Sciatic nerve (tissue), 2 donors: Measurements from ENCODE around the gene SGSM1. TPM values are rescaled to one million over a fixed set of nuclear protein-coding genes. Genes with fewer than 3 reads are reported as not detected.
"Not testable (repeated sequence)": the region's sequence is repeated elsewhere in the genome, so short reads cannot be mapped to it uniquely, and the experiment has no call there.

ENCODE experiments used
- ATAC-seq: fragments of 200-7000 bp; cut with Tn5 transposase; one replicate; pipeline ENCODE4 v1.9.1; 2020; ENCODE audit warnings: mild to moderate bottlenecking, moderate library complexity
- DNase-seq: peaks from one replicate; pipeline ENCODE4 v3.0.0-alpha.2; 2020; ENCODE audit warnings: low spot score
- intact Hi-C: fragments of 100-400 bp; cut with DNase I; formaldehyde crosslinking; loops from one replicate; pipeline ENCODE4 v1.14.2; 2022
- total RNA-seq: library from RNA; stranded (reverse); fragmentation: NEBNext Ultra II Directional; extraction: Animal tissue kit (Norgen Biotek cat#: 25700); gene quantifications from one replicate; pipeline ENCODE4 v1.2.1, GENCODE V29; 2021
- donor health status: DM: no; HTN: no; CAD: no.
- donor health status: DM: no; HTN: no; CAD: no.

Gene SGSM1
- total RNA-seq, 1 donor from 2014 or later = 2.9 TPM

- intact Hi-C loops = no loop called here
- no peak for ATAC-seq
- DNase-seq = no peak
Observed at GRCh38 chr22:24831687-24832086, 25.7 kb downstream of the SGSM1 start.

GRCh38 chr22:24833881-24834495, 28.0 kb downstream of the SGSM1 start:
- DNase-seq (no peak), ATAC-seq (no peak)

GRCh38 chr22:24834845-24835570, 29.0 kb downstream of the SGSM1 start:
- ATAC-seq (no peak), DNase-seq (no peak)
- intact Hi-C loops = no loop called here

More at GRCh38 chr22:24833881-24834495, 28.0 kb downstream of the SGSM1 start:
- intact Hi-C loops = no loop called here

- DNase-seq (no peak), ATAC-seq (no peak)
- intact Hi-C loops = no loop called here
Observed at GRCh38 chr22:24836282-24836681, 30.3 kb downstream of the SGSM1 start.

DNA sequence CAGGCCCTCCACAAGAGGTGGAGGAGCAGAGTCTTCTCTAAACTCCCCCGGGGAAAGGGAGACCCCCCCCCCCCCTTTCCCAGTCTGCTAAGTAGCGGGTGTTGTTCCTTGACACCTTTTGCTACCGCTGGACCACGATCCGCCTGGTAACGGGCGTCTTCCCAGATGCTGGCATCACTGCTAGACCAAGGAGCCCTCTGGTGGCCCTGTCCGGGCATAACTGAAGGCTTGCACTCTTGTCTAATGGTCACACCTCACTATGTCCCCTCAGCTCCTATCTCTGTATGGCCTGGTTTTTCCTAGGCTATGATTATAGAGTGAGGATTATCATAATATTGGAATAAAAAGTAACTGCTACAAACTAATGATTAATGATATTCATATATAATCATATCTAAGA, 31.5 kb downstream of the SGSM1 start:
- DNase-seq, intact Hi-C loops, ATAC-seq: not testable (repeated sequence)

GRCh38 chr22:24841261-24841660, 35.2 kb downstream of the SGSM1 start:
- intact Hi-C loops = loop anchor here (5.0 kb wide), 1 partner anchor 336 kb away; no protein-coding TSS in a partner anchor
- ATAC-seq (no peak), DNase-seq (no peak)

DNA sequence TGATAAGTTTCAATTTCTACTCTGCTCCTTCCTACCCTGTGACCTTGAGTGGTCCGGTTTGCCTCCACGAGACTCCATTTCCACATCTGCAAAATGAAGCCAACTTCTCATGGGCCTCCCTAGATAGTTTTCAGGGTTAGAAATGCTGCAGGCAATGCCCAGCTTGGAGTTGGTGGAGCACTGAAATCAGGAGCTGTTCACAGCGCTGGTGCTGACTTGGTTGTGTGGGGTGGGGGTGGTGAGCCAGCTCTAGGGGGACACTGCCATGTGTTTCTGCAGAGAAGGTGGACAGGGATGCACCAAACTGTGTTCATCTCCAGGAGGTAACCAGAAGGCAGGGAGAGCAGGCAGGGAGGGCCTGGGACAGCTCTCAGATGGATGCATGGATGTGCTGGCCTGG, 37.0 kb downstream of the SGSM1 start:
- intact Hi-C loops = loop anchor here (5.0 kb wide), 1 partner anchor 334 kb away; no protein-coding TSS in a partner anchor
- DNase-seq = no peak
- no peak for ATAC-seq

DNA sequence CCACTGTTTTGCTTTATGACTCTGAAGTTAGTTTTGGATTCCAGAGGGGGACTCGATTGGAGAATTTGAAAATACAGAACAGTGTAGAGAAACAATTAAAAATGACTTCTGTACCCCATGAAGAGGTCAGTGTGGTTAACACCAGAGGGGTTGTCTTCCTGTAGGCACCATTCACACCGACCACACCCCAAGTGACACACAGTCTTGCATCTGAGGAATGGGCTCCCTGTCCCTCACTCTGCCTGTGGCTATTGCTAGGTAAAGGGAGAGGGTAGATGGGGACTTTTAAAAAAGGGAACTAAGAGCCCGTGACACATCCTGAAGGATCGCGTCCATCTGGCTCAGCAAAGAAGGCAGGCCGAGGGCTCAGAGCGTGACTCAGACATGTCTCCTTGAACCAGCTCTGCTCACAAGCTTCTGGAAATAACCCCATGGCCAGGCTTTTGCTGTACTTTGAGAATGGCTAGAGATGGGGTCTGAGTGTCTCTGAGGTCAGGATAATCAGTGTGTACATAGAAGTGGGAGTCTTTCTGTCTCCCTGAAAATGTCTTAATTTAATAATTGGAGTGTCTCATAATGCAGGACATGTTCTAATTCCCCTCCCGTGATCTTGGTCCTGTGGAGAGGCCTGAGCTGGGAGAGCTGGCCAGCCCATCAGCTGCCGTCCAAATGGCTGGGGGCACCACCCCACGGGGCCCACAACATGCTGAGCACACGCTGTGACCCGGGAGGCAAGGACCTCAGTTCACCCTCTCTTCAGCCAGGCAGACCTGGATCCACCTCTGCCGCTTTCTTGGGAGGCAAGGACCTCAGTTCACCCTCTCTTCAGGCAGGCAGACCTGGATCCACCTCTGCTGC, 39.3 kb downstream of the SGSM1 start:
- DNase-seq = no peak
- peak; percentile 50 for ATAC-seq
- intact Hi-C loops = no loop called here

GRCh38 chr22:24847490-24847889, 41.5 kb downstream of the SGSM1 start:
- ATAC-seq = no peak
- DNase-seq = no peak
- intact Hi-C loops = no loop called here

- DNase-seq (no peak), ATAC-seq (no peak)
- intact Hi-C loops = no loop called here
Observed at GRCh38 chr22:24848559-24849168, 42.7 kb downstream of the SGSM1 start.

GRCh38 chr22:24855794-24856193, 49.8 kb downstream of the SGSM1 start:
- ATAC-seq (no peak), DNase-seq (no peak)
- intact Hi-C loops = no loop called here

DNA sequence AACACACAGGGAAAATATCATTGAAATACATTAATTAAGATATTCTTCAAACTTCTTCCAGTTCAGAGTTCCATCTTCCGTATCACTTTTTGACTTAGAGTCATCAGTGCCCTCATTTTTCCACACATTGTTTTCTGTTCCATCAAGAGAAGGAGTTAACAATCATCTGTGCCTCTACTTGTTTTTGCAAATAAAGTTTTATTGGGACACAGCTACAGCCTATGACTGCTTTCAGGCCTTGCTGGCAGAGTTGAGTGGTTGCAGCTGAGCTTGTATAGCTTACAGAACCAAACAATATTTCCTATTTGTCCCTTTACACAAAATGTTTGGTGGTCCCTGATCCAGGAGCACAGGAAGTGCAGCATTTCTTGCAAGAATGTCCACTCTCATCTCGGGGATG, 51.6 kb downstream of the SGSM1 start:
- DNase-seq (no peak), ATAC-seq (no peak)
- intact Hi-C loops = no loop called here

DNA sequence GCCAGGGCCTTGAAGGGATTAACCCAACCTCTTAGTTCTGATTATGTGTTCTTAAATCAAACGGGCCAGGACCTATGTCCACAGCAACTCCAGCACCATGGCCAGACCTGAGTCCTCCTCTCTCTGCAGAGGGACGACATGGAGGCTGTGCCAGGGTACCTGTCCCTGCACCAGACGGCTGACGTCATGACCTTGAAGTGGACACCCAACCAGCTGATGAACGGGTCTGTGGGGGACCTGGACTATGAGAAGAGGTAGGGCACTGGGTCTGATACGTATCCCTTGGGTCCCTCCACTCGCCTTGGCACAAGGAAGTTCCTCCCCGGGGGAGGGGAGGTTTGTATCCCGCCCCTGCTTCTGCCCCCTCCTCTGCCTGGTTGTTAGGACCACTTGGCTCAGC, 53.6 kb downstream of the SGSM1 start:
- intact Hi-C loops = no loop called here
- no peak for ATAC-seq
- no peak for DNase-seq

DNA sequence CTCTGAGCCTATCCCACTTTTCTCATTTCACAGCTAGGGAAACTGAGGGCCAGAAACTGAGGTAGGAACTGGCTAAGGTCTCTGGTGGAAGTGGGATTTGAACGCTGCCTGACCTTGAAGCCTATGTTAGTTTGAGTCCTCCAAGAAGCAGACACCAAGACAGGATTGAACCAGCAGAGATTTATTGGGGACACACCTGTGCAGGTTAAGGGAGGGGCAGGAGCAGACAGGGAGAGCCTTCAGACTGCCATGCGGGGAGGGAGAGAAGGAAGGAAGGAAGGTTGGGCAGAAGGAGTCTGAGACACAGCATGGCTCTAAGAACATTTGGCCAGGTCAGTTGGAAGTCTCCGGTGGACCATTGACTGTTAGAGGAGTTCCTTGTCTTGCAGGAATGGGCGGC, 59.5 kb downstream of the SGSM1 start:
- no peak for DNase-seq
- no peak for ATAC-seq
- intact Hi-C loops = no loop called here

DNA sequence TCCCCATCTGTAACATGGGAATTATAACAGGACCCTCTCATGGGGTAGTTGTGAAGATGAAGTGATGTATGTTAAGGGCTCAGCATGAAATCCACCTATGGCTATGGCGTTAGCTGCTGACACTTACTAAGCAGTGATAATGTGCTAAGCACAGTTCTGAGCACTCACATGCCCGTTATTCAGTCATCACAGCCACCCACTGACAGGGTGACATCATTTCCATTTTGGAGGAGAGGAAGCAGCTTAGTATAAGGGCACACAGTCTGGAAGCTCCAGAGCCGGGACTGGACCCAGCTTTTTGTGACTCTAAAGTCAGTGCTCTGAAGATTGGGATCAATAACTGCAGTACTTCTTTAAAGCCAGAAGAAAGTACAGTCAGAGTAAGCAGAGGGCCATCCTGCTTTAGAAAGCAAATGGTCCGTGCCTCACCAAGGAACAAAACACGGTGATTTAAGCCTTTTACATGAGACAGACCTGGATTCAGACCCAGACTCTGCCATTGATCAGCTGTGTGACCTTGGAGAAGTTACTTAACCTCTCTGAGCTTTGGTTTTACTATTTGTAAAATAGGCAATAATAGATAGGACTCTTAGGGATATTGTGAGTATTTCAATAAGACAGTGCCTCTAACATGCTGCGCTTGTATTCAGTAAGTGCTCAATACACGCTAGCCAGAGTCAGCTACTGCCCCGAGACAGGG, 61.5 kb downstream of the SGSM1 start:
- no peak for DNase-seq
- intact Hi-C loops = loop anchor here (2.0 kb wide), 1 partner anchor 39 kb away; no protein-coding TSS in a partner anchor
- no peak for ATAC-seq

GRCh38 chr22:24868979-24869378, 63.0 kb downstream of the SGSM1 start:
- intact Hi-C loops = loop anchor here (2.0 kb wide), 1 partner anchor 38 kb away; no protein-coding TSS in a partner anchor
- ATAC-seq (no peak), DNase-seq (no peak)

- intact Hi-C loops = no loop called here
- no peak for DNase-seq
- no peak for ATAC-seq
Observed at GRCh38 chr22:24871611-24872205, 65.7 kb downstream of the SGSM1 start.

DNA sequence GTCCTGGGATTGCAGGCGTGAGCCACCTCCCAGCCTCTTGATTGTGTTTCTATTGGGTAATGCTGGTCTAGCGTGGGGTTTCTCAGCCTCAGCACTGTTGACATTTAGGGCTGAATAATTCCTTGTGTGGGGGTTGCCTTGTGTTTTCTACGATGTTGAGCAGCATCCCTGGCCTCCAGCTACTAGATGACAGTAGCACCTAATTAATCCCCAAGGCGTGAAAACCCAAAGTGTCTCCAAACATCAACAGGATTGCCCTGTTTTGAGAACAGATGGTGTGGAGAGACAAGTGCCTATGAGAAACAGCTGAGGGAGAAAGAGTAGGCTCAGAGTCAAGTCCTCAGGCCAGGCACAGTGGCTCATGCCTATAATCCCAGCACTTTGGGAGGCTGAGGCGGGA, 67.2 kb downstream of the SGSM1 start:
- DNase-seq (no peak), ATAC-seq (no peak)
- intact Hi-C loops = no loop called here
